ENCODE measurements around the gene TIMELESS. TPM values are rescaled to one million over a fixed set of nuclear protein-coding genes. Genes with fewer than 3 reads are reported as not detected.

Gene TIMELESS
- total and polyA plus RNA-seq, 2 experiments from 2014 or later: 28.7 to 54.8 TPM

DNA sequence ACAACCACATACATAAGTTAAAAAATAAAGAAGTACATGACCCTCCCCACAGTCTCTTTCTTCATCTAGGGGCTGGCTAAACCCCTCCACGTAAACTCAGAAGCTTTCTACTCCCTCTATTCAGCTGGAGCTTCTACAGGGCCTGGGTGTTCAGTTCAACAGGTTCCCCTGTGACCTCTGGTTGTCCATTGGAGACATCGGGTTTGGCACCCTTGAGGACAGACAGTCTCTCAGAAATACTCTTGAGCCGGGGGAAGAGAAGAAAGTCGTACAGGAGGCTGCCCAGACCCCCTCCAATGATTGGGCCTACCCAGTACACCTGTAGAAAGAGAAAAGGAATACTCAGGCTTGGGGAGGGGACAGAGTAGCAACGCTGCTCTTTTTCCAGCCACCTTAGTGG lies 1.9 kb upstream of the TIMELESS start:
- H3K79me2 ChIP-seq (replicated peaks; ENCODE audit: insufficient read depth): peaks cover 18% of the 10 kb centered on the region
- 0 out of 2 replicates have a peak overlapping the region, but pooled peaks have one; percentile 25 for H3K4me2 ChIP-seq
- H3F3A ChIP-seq (replicated peaks; ENCODE audit: low read depth): 0 out of 2 replicates have a peak, but pooled peaks cover under 1% of the 10 kb centered on the region
- H3K36me3 ChIP-seq (ENCODE audit: insufficient read depth): no peaks in the 10 kb centered on the region
- H3K4me3 Mint-ChIP-seq: no peak overlapping the region
- H3K9me3 Mint-ChIP-seq: peaks cover 4% of the 10 kb centered on the region; the same call in 1 of the 3 replicates
- no peak overlapping the region for H3K4me3 ChIP-seq
- DNase-seq (ENCODE audit: low spot score): no peak
- H3K27ac Mint-ChIP-seq: no peak overlapping the region
- peaks cover 16% of the 10 kb centered on the region for H3K36me3 Mint-ChIP-seq (ENCODE audit: low read depth)
- H3K27me3 Mint-ChIP-seq (ENCODE audit: insufficient read depth, low read depth, poor library complexity): peaks cover 21% of the 10 kb centered on the region
- H3K4me1 Mint-ChIP-seq: peaks cover 42% of the 10 kb centered on the region
- TF ChIP-seq ZNF114 (CRISPR knock-in tag; IDR thresholded peaks at IDR 0.05) (no peak), POLR2AphosphoS5 (IDR thresholded peaks at IDR 0.05; ENCODE audit: low read depth) (no peak), JUNB (IDR thresholded peaks at IDR 0.05; ENCODE audit: unreplicated experiment) (no peak), ZNF462 (CRISPR knock-in tag; IDR thresholded peaks at IDR 0.05) (no peak), EZH2 (IDR thresholded peaks at IDR 0.05; ENCODE audit: low read depth, unreplicated experiment) (no peak), NANOG (IDR thresholded peaks at IDR 0.05; ENCODE audit: borderline replicate concordance) (no peak), CREB1 (CRISPR knock-in tag; IDR thresholded peaks at IDR 0.05; ENCODE audit: low read depth) (no peak), STAT1 (IDR thresholded peaks at IDR 0.05; ENCODE audit: unreplicated experiment) (no peak), CTCF (conservative IDR thresholded peaks at IDR 0.05; ENCODE audit: low read depth in 2 of 2) (no peak), ZNF331 (CRISPR knock-in tag; IDR thresholded peaks at IDR 0.05; ENCODE audit: low read depth) (no peak), EZH2phosphoT487 (IDR thresholded peaks at IDR 0.05; ENCODE audit: unreplicated experiment) (no peak)
- TF ChIP-seq, protein P1, sequence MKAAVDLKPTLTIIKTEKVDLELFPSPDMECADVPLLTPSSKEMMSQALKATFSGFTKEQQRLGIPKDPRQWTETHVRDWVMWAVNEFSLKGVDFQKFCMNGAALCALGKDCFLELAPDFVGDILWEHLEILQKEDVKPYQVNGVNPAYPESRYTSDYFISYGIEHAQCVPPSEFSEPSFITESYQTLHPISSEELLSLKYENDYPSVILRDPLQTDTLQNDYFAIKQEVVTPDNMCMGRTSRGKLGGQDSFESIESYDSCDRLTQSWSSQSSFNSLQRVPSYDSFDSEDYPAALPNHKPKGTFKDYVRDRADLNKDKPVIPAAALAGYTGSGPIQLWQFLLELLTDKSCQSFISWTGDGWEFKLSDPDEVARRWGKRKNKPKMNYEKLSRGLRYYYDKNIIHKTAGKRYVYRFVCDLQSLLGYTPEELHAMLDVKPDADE (IDR thresholded peaks at IDR 0.05): no peak
- TF ChIP-seq, protein P2, sequence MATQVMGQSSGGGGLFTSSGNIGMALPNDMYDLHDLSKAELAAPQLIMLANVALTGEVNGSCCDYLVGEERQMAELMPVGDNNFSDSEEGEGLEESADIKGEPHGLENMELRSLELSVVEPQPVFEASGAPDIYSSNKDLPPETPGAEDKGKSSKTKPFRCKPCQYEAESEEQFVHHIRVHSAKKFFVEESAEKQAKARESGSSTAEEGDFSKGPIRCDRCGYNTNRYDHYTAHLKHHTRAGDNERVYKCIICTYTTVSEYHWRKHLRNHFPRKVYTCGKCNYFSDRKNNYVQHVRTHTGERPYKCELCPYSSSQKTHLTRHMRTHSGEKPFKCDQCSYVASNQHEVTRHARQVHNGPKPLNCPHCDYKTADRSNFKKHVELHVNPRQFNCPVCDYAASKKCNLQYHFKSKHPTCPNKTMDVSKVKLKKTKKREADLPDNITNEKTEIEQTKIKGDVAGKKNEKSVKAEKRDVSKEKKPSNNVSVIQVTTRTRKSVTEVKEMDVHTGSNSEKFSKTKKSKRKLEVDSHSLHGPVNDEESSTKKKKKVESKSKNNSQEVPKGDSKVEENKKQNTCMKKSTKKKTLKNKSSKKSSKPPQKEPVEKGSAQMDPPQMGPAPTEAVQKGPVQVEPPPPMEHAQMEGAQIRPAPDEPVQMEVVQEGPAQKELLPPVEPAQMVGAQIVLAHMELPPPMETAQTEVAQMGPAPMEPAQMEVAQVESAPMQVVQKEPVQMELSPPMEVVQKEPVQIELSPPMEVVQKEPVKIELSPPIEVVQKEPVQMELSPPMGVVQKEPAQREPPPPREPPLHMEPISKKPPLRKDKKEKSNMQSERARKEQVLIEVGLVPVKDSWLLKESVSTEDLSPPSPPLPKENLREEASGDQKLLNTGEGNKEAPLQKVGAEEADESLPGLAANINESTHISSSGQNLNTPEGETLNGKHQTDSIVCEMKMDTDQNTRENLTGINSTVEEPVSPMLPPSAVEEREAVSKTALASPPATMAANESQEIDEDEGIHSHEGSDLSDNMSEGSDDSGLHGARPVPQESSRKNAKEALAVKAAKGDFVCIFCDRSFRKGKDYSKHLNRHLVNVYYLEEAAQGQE (IDR thresholded peaks at IDR 0.05; ENCODE audit: unreplicated experiment): no peak
- no peak for ATAC-seq
- H4K20me1 ChIP-seq (replicated peaks; ENCODE audit: insufficient read depth): no peaks in the 10 kb centered on the region
- no peaks in the 10 kb centered on the region for H3K27me3 ChIP-seq (ENCODE audit: insufficient read depth)
- no peaks in the 10 kb centered on the region for H3K9me2 ChIP-seq (ENCODE audit: insufficient read depth)
- peak overlapping the region; percentile 89 for H2AFZ ChIP-seq
- H3K27ac ChIP-seq (ENCODE audit: low read depth): no peak overlapping the region
- peaks cover 23% of the 10 kb centered on the region for H3K4me1 ChIP-seq (ENCODE audit: insufficient read depth)

All from GM23338 (cell line).